PC-9 (cell line): Measurements from ENCODE around the gene PTPN14.

Experiments
- EZH2 ChIP-seq: fragments of 200-600 bp; sonication (generic); IDR thresholded peaks from 2 replicates; pipeline ENCODE4 v1.8.0; 2017; ENCODE audit warnings: antibody characterized with exemption, low read depth
- TF ChIP-seq, protein P1 (sequence below): fragments of 200-600 bp; sonication (generic); conservative IDR thresholded peaks from 2 replicates; pipeline ENCODE4 v1.6.1; 2017; ENCODE audit warnings: mixed run types, antibody characterized with exemption, mild to moderate bottlenecking, moderate library complexity

DNA sequence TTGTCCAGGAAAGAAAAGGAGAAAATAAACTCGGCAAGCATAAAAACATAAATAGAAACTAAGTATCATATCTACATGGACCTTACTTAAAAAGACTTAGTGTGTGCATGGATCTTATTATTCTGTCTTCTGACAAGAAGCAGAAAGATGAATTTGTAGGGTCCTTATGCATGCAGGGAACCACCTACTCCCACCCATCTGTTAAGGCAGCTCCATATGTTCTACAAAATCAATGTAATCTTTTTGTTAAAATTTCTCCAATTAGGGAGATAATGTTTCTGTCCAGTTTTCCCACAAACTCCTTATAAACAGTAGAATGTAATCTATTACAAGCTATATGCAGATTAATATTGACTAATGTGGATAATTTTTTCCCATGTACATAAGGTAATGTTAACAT, 13.9 kb upstream of the PTPN14 start:
- TF ChIP-seq, protein P1, sequence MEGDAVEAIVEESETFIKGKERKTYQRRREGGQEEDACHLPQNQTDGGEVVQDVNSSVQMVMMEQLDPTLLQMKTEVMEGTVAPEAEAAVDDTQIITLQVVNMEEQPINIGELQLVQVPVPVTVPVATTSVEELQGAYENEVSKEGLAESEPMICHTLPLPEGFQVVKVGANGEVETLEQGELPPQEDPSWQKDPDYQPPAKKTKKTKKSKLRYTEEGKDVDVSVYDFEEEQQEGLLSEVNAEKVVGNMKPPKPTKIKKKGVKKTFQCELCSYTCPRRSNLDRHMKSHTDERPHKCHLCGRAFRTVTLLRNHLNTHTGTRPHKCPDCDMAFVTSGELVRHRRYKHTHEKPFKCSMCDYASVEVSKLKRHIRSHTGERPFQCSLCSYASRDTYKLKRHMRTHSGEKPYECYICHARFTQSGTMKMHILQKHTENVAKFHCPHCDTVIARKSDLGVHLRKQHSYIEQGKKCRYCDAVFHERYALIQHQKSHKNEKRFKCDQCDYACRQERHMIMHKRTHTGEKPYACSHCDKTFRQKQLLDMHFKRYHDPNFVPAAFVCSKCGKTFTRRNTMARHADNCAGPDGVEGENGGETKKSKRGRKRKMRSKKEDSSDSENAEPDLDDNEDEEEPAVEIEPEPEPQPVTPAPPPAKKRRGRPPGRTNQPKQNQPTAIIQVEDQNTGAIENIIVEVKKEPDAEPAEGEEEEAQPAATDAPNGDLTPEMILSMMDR: no peak
- TF ChIP-seq EZH2: no peak
